Activated T-cell treated with anti-CD3 and anti-CD28 coated beads for 48 hours (primary cell): ENCODE measurements around the gene EDEM1.
"Not testable (repeated sequence)": the region's sequence is repeated elsewhere in the genome, so short reads cannot be mapped to it uniquely, and the experiment has no call there.

Experiments used
- DNase-seq: peaks from one replicate; pipeline ENCODE4 v3.0.0-alpha.2; 2020; ENCODE audit warnings: low read depth

Gene EDEM1

GRCh38 chr3:5172018-5172417, 15.5 kb upstream of the EDEM1 start:
- DNase-seq: no peak

DNA sequence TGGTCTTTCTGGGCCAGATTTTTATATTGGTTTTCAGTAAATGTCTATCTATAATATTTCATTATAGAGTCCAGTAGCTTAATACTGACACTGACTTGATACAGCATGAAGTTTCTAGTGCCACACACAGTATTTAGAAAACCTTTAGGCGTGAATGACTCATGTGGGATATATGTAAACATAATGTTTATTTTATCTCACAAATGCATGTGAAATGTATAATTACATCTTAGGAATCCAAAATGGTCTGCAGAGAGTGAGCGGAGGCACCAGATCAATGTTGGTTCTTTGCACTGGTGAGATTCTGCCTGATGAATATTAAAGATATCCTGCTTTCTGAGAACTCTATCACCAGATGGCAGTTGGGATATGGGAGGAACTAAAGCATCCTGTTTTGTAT, 8.5 kb upstream of the EDEM1 start:
- not testable (repeated sequence) for DNase-seq

DNA sequence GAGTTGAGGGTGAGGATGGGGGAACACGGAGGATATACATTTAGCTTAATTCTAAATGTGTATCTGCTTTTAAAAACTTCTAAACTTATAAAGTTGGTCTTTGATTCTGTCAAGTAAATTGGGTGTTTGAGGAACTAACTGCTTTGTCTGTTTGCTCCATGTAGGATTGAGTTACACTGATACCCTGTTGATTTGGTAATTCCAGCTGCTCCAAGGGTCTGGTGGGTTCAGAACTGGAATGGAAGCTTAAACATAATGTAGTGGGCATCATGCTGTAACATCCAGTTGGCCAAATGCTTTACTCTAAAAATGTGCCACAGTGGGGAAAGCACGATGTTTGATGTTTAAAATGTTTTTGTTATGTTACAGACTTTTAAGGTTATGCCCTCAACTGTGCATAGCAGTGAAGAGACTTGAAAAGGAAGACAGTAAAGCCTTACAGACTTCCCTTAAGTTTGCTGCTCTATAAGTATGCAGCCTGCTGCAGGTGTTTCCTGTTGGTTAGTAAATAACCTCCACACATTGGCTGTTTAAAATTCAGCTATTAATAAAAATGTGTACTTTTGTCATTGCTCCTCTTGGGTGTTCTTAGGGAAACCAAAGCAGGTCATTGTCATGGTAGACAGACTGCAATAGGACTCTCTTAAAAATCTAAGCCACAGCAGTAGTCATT, 5.9 kb upstream of the EDEM1 start:
- DNase-seq: no peak

- not testable (repeated sequence) for DNase-seq
These were observed 3.8 kb upstream of the EDEM1 start for GRCh38 chr3:5183714-5184113.

- DNase-seq: no peak
These were observed 3.0 kb upstream of the EDEM1 start for GRCh38 chr3:5184499-5184898.

- no peak for DNase-seq
These were observed 2.3 kb upstream of the EDEM1 start for GRCh38 chr3:5185093-5185673.

DNA sequence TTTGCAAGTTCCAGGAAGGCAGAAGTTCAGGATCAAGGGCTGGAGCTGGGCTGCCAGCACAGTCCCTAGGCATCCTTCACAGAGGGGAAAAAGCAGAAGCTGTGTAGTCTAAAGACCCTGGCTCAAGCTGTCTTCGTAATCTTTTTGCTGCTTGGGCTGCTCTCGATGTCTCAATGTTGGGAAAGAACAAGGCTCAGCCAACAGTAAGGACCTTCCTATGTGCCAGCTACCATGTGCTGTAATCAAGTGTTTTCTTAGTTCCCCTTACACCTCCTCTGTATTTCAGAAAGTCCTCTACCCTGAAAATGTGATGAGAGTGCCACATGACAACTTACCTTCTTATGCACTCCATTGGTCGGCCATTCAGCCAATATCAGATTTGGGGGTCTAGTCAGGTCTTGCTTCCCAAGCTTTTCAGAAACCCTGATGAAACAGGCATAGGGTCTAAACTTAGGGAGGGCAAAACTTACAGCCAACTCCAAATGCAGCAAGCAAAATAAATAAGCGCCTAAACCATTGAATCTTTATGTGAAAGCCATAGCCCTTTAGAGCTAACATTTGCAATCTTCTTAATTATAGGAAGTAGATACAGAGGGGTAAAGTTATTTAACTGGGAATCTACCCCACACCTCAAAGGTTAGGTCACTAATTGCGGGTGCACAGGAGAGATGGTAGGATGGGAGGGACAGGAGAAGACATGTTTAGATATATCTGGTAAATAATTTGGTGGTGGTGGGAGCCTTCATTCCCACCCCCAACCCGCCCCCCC, 1.2 kb upstream of the EDEM1 start:
- DNase-seq: no peak

DNA sequence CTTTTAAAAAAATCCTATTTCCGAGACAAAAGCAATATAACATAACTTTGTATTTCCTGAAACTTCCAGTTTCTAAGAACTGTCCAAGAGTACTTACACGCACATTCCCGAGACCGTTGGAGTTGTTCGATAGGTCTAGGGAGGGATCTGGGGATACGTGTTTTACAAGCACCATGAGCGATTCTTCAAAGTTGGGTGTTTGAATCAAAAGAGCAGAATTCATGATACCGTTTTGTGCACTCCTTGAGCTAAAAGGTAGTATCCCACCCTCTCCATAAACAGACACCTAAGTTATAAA, 700 bp upstream of the EDEM1 start:
- DNase-seq: no peak

DNA sequence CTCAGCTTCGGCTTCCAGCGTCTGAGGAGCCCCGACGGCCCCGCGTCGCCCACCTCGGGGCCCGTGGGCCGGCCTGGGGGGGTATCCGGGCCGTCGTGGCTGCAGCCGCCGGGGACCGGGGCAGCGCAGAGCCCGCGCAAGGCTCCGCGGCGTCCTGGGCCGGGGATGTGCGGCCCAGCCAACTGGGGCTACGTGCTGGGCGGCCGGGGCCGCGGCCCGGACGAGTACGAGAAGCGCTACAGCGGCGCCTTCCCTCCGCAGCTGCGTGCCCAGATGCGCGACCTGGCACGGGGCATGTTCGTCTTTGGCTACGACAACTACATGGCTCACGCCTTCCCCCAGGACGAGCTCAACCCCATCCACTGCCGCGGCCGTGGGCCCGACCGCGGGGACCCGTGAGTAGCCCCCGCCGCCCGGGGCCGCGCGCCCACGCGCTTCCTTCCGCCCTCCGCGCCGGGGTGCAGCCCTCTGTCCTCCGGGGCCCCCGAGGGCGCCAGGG, 462 bp downstream of the EDEM1 start:
- peak; percentile 48 for DNase-seq

- no peak for DNase-seq
These were observed 1.1 kb downstream of the EDEM1 start for GRCh38 chr3:5188419-5189221.

- DNase-seq: no peak
These were observed 2.8 kb downstream of the EDEM1 start for GRCh38 chr3:5190147-5190791.

GRCh38 chr3:5191555-5192304, 4.2 kb downstream of the EDEM1 start:
- DNase-seq: no peak

DNA sequence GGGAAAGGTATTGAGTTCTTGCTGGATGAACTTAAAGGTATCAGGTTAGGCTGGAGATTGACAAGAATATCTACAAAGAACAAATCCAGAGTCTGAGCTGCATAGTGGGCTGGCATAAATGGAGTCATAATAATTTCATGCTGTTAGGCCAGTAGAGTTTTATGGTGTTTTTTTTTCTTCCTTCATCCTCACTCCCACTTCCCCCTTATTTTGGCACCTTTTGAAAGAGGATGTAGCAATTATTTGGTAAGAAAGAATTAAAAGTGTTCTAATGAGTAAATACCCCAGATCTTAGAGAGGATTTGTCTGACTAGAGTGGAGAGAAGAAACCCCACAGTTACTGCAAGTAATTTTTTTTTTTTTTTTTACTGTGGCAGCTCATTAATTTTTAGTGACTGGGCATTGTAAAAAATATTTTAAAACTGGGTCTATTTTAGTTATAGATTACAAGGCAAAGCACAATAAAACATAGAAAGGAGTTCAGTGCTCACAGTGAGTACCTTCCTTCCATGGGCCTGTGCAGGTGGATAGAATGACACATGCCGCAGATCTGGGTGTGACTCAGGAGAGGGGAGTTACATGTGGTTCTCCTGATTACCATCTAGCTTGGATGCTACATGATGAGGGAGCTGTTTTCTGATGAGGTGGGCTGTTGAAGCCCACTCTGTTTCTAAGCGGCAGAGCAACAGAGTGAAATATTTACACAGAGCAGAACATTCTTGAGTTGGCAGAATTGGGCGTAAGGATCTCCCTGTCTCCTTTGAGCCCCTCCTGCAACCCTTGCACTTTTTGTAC, 5.3 kb downstream of the EDEM1 start:
- DNase-seq: no peak

GRCh38 chr3:5194341-5194740, 6.8 kb downstream of the EDEM1 start:
- DNase-seq: no peak

GRCh38 chr3:5194801-5195509, 7.4 kb downstream of the EDEM1 start:
- DNase-seq: no peak

- no peak for DNase-seq
These were observed 8.1 kb downstream of the EDEM1 start for GRCh38 chr3:5195605-5196004.

- no peak for DNase-seq
These were observed 9.5 kb downstream of the EDEM1 start for GRCh38 chr3:5197022-5197421.

DNA sequence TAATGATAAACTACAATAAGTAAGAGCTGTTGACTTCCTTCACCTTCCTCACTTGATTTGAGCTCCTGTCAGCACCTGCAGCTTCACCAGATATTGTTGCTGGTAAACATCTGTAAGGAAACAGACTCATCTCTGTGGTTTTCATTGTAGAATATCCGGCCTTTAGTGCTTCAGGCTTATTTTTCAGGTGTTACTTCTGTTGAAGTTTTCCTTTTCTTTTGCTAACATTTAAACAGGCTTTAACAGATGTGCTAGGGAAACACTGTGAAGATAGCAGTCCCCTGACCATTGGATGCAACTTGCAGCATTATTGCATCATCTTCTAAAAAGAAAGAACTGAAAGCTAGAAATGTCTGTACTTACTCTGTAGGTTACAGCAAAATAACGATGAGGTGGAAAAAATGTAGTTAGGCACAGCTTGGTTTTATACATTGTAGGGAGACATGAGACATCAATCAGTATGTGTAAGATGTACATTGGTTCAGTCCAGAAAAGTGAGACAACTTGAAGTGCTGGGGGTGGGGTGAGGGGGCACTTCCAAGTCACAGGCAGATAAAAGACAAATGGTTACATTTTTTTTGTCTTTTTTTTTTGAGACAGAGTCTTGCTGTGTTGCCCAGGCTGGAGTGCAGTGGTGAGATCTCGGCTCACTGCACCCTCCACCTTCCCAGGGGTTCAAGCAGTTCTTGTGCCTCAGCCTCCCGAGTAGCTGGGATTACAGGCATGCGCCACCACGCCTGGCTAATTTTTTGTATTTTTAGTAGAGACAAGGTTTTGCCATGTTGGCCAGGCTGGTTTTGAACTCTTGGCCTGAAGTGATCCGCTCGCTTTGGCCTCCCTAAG, 10.2 kb downstream of the EDEM1 start:
- DNase-seq: no peak

- no peak for DNase-seq
These were observed 10.8 kb downstream of the EDEM1 start for GRCh38 chr3:5198313-5198677.
